Neural cell (in vitro differentiated cells): ENCODE measurements around the gene NFE2L1.

Experiments used
- EZH2 ChIP-seq: fragments of 200-600, 300-800 bp; shearing (Covaris generic), sonication (generic); IDR thresholded peaks from 2 replicates; pipeline ENCODE4 v1.6.1; 2014; ENCODE audit warnings: antibody characterized with exemption, low read length, borderline replicate concordance, mild to moderate bottlenecking; ENCODE audit not compliant: insufficient read depth, poor library complexity, severe bottlenecking
- MXI1 ChIP-seq: fragments of 450-650 bp; conservative IDR thresholded peaks from 2 replicates; pipeline ENCODE4 v1.6.1; 2014; ENCODE audit warnings: antibody characterized with exemption, mild to moderate bottlenecking; ENCODE audit not compliant: poor library complexity, severe bottlenecking
- TAF1 ChIP-seq: IDR thresholded peaks from 2 replicates; pipeline ENCODE4 v1.6.1; 2012; ENCODE audit warnings: low read depth
- TF ChIP-seq, protein P1 (sequence below): fragments of 450-650 bp; IDR thresholded peaks from 2 replicates; pipeline ENCODE4 v1.5.1; 2014; ENCODE audit warnings: antibody characterized with exemption, mild to moderate bottlenecking, moderate library complexity; ENCODE audit not compliant: poor library complexity, severe bottlenecking
- TF ChIP-seq, protein P2 (sequence below): IDR thresholded peaks from 2 replicates; pipeline ENCODE4 v1.6.1; 2012; ENCODE audit warnings: borderline replicate concordance

DNA sequence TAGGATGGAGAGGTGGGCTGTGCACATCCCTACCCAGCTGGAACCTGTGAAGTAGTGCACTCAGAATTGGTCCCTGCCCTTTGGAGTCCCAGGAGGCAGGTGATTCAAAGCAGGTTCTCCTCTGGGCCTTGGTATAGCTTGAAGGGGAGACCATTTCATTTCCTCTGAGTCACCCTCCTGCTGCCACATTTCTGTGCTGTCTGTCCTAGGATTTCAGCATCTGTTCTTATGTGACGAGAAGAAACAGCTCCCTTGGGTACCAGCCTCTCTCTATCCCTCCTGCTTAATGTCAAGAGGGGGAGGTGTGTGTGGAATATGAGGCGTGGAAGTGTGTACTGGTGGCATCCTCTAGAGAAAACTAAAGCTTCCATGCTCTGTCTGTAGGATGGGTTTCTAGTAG, 5.0 kb upstream of the NFE2L1 start:
- TF ChIP-seq, protein P1, sequence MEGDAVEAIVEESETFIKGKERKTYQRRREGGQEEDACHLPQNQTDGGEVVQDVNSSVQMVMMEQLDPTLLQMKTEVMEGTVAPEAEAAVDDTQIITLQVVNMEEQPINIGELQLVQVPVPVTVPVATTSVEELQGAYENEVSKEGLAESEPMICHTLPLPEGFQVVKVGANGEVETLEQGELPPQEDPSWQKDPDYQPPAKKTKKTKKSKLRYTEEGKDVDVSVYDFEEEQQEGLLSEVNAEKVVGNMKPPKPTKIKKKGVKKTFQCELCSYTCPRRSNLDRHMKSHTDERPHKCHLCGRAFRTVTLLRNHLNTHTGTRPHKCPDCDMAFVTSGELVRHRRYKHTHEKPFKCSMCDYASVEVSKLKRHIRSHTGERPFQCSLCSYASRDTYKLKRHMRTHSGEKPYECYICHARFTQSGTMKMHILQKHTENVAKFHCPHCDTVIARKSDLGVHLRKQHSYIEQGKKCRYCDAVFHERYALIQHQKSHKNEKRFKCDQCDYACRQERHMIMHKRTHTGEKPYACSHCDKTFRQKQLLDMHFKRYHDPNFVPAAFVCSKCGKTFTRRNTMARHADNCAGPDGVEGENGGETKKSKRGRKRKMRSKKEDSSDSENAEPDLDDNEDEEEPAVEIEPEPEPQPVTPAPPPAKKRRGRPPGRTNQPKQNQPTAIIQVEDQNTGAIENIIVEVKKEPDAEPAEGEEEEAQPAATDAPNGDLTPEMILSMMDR, result no peak
- TF ChIP-seq EZH2, result no peak
- TF ChIP-seq MXI1, result no peak
- no peak for TF ChIP-seq TAF1
- TF ChIP-seq, protein P2, sequence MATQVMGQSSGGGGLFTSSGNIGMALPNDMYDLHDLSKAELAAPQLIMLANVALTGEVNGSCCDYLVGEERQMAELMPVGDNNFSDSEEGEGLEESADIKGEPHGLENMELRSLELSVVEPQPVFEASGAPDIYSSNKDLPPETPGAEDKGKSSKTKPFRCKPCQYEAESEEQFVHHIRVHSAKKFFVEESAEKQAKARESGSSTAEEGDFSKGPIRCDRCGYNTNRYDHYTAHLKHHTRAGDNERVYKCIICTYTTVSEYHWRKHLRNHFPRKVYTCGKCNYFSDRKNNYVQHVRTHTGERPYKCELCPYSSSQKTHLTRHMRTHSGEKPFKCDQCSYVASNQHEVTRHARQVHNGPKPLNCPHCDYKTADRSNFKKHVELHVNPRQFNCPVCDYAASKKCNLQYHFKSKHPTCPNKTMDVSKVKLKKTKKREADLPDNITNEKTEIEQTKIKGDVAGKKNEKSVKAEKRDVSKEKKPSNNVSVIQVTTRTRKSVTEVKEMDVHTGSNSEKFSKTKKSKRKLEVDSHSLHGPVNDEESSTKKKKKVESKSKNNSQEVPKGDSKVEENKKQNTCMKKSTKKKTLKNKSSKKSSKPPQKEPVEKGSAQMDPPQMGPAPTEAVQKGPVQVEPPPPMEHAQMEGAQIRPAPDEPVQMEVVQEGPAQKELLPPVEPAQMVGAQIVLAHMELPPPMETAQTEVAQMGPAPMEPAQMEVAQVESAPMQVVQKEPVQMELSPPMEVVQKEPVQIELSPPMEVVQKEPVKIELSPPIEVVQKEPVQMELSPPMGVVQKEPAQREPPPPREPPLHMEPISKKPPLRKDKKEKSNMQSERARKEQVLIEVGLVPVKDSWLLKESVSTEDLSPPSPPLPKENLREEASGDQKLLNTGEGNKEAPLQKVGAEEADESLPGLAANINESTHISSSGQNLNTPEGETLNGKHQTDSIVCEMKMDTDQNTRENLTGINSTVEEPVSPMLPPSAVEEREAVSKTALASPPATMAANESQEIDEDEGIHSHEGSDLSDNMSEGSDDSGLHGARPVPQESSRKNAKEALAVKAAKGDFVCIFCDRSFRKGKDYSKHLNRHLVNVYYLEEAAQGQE, result no peak
